HG03565 (cell line): Measurements from ENCODE around the gene CACNA1C.
"Not testable (repeated sequence)": the region's sequence is repeated elsewhere in the genome, so short reads cannot be mapped to it uniquely, and the experiment has no call there.

Experiments used
- ATAC-seq: cut with Tn5 transposase; IDR thresholded peaks from one replicate; pipeline ENCODE4 v1.9.1; 2021; ENCODE audit warnings: mild to moderate bottlenecking, moderate library complexity; ENCODE audit not compliant: unreplicated experiment

CACNA1C gene

DNA sequence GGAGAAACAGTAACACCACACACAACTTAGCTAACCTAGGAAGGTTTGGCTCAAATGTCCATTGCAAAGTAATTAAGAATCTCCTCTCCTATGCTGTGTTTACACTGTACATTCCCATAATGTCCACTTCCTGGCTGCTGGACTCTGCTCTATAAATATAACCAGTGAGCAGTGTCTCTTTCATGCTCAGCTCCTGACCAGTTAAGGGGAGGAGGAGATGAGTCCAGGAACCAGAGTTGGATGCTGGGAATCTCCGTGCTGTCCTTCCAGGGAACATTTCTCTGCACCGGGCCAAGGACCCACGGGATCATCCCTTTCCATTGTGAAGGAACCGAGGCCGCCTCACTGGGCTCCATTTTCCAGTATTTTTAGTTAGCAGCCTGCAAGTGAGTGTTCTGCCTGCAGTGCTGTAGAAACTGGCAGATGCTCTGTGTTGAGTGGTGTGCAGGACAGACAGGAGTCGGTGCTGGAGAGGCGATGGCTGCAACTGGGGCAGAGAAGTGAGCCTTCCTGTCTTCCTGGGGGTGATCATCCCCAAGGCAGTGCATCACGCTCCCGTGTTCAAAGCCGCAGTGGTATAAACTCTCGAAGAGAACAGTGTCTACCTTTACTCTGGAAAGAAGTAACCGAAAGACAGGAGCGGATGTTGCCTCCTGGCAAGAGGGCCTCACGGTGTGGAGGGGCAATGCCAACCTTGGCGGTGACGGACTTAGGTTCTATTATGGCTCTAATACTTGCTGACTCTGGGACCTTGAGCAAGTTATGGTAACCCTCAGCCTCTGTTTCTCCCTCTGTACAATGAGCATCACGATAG lies 195.5 kb downstream of the CACNA1C start:
- no peak for ATAC-seq

DNA sequence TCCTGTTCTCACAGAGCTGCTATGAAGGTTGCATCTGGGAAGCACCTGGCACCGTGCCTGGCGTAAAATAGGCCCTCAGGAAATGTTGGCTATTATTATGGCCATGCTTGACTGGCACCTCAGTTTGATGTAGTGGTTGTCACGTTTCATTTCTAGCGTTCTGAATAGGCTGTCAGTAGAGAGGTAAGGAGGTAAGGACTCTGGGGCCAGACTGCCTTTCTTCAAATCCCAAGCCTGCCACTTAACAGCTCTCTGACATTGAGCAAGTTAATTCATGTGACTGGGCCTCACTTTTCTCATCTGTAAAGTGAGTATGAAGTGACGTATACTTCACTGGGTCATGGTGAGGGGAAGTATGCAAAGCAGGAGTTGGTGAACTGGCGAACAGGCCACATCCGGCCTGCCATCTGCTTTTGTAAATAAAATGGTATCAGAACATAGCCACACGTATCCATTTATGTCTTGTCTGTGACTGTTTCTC lies 196.2 kb downstream of the CACNA1C start:
- peak; percentile 61 for ATAC-seq

- ATAC-seq: no peak
Measured at GRCh38 chr12:2250797-2251196, 198.0 kb downstream of the CACNA1C start.

DNA sequence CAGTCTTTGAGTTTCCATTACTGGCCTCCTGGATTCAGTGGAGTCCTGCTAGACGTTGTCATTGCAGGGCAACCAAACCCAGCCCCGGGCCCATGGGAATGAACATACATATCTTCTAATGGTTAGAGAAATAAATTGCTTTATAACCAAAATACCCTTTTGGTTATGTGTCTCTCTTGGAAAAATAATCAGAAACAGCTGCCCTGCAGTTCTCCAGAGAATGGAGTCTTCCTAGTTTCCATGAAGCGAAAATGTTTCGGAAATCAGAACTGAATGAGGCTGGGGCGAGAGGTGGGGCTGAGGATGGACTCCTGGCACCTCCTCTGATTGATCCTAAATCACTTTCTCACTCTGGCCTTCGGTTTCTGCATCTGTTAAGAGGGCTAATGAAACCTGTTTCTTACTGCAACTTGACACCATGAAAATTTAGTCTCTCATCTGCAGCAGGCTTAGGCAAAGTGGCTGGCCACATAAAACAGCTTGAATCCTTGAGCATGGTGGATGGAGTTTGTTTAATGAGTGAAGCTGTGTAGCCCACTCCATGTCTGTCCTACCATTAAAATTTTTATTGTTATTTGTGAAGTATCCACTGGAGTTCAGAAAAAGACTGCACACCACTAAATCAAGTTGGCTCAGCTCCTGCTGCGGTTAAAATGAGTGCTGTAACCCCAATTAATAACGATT lies 198.9 kb downstream of the CACNA1C start:
- ATAC-seq: no peak

GRCh38 chr12:2255311-2255710 lies 202.5 kb downstream of the CACNA1C start:
- no peak for ATAC-seq

GRCh38 chr12:2255731-2256130 lies 202.9 kb downstream of the CACNA1C start:
- ATAC-seq: not testable (repeated sequence)

- ATAC-seq: no peak
Measured at GRCh38 chr12:2256453-2256852, 203.7 kb downstream of the CACNA1C start.

- no peak for ATAC-seq
Measured at GRCh38 chr12:2256915-2257314, 204.1 kb downstream of the CACNA1C start.

- ATAC-seq: no peak
Measured at GRCh38 chr12:2258025-2258424, 205.2 kb downstream of the CACNA1C start.

GRCh38 chr12:2259369-2259768 lies 206.6 kb downstream of the CACNA1C start:
- no peak for ATAC-seq

- no peak for ATAC-seq
Measured at GRCh38 chr12:2260441-2260840, 207.7 kb downstream of the CACNA1C start.

GRCh38 chr12:2261708-2262107 lies 208.9 kb downstream of the CACNA1C start:
- ATAC-seq: no peak

- ATAC-seq: no peak
Measured at GRCh38 chr12:2262449-2262848, 209.7 kb downstream of the CACNA1C start.

DNA sequence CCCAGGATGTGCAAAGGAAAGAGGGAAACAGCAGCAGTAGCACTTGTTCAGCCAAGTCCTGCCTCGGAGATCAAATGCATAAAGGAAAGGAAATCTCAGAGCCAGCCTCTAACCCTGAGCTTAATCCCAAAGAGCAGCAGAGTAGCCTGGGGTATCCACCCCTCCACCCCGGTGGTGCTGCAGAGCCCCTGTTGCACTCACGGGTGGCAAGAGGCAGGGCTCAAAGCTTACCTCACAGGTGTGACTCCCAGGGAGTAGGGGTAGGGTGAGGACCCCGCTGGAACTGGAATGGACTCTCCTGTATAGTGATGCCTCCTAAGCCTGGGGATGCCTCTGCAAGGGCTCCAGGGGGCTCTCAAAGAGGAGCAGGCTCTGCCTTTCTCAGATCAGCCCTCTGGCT lies 211.1 kb downstream of the CACNA1C start:
- no peak for ATAC-seq

GRCh38 chr12:2264651-2265232 lies 212.0 kb downstream of the CACNA1C start:
- no peak for ATAC-seq

- ATAC-seq: no peak
Measured at GRCh38 chr12:2265461-2266167, 212.8 kb downstream of the CACNA1C start.

DNA sequence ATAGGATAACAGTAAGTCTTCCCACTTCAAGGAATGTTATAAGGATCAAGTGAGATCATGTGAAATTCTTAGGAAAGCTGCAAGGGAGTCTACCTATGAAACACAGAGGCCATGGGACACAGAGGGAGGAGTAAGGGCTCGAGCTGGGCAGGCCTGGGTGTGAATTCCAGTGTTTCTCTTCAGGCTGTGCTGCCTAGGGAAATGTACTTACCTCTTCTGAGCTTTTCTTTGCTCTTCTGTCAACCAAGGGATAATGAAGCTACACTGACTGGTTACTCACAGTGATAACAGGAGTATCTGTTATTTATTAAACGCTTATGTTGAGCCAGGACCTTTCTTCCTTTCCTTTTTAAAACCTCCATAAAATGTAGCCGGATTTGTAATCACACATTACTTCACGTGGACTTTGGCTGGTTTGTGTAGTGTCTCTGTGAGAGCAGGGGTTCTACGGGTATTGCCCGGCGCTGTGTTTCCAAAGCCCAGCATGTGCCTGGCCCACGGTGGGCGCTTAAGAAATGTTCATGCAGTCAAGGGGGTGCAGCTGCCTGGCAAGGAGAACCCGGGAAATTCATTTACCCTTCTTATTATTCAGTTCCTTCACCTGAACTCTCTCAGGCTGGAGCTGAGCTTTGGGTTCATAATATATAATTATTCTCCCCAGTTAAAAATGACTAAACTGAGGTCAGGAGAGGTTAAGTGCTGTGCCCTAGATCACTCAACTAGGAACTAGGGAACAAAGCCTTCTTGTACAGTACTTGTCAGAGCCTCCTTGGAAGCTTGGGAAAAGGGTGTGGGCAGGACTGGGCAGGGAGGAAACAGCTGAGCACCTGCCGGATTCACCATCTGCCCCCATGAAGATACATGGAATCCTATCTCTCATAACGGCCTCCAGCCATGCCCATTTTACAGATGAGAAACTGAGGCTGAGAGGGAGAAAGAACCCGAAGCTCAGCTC lies 214.2 kb downstream of the CACNA1C start:
- no peak for ATAC-seq

DNA sequence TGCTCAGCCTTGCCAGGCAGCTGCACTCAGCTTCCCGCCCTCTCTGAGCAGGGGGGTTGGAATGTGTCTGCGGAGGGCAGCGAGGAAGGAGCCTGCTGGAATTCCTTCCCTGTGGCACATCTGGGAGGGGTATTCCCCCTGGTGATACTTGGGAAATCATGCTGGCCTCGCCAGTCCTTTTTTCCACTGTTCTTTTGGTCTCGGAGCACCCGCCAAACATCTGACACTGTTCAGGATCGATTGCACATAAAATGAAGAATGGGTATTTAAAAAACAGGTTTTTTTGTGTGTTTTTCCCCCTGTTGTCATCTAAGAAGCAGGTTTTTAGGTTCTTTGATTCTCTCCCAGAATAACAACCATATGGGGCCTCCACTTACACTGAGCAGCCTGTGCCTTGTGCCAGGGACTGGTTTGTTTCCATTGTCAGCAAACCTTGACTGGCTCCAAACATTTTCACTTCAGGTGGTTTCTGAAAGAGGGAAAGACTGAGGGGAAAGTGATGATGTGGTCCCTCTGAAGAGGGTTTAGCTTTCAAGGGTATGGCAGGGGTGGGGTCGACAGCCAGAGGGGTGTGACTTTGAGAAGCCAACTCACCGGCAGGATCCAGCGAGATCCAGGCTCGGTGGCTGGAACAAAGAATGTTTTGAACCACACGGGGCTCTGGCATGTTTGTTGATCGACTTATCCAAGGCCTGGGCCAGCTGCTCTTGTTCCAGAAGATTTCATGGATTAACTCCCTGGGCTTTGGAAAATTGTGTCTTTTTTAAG lies 215.1 kb downstream of the CACNA1C start:
- no peak for ATAC-seq
